ENCODE measurements around the gene DPP4.

GRCh38 chr2:162063899-162064298, 10.1 kb downstream of the DPP4 start:
- TF ChIP-seq YY1 (IDR thresholded peaks at IDR 0.05; ENCODE audit: insufficient read depth, insufficient read length): no peak
- no peak for TF ChIP-seq ZNF274 (IDR thresholded peaks at IDR 0.05; ENCODE audit: low read depth, low read length)
- no peak for TF ChIP-seq SUZ12 (IDR thresholded peaks at IDR 0.05; ENCODE audit: extremely low read depth, insufficient read depth, insufficient read length)
